Measurements from ENCODE around the gene KRT4. TPM values are rescaled to one million over a fixed set of nuclear protein-coding genes. Genes with fewer than 3 reads are reported as not detected.

The KRT4 gene
- total RNA-seq, 1 donor from 2014 or later, result 1,276 TPM

DNA sequence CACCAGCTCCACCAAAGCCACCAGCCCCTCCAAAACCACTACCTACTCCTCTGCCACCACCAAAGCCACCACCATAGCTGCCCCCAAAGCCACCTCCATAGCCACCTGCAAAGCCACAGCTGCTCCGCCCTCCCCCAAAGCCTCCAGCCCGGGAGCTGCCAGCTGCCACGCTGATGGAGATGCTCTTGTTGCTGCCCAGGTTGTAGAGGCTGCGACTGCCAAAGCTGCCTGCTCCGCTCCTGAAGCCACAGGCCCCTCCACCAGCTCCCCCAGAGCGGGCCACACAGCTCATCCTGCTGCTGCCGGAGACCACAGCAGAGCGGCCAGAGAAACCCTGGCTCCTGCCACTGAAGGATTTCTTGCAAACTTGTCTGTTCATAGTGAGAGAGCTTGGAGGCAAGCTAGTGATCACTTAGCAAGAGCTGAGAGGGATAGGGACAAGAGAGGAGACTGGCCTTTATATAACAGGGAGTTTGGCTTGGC lies 37.0 kb downstream of the KRT4 start, which contains the start of gene KRT76:
Gene KRT76, minus strand, starts transcription at position 433 of the 483 bp plus-strand sequence. Its CDS starts 54 bp downstream, at position 379.
- DNase-seq (ENCODE audit: extremely low spot score, unreplicated experiment), result no peak
- TF ChIP-seq, protein P1, sequence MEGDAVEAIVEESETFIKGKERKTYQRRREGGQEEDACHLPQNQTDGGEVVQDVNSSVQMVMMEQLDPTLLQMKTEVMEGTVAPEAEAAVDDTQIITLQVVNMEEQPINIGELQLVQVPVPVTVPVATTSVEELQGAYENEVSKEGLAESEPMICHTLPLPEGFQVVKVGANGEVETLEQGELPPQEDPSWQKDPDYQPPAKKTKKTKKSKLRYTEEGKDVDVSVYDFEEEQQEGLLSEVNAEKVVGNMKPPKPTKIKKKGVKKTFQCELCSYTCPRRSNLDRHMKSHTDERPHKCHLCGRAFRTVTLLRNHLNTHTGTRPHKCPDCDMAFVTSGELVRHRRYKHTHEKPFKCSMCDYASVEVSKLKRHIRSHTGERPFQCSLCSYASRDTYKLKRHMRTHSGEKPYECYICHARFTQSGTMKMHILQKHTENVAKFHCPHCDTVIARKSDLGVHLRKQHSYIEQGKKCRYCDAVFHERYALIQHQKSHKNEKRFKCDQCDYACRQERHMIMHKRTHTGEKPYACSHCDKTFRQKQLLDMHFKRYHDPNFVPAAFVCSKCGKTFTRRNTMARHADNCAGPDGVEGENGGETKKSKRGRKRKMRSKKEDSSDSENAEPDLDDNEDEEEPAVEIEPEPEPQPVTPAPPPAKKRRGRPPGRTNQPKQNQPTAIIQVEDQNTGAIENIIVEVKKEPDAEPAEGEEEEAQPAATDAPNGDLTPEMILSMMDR (conservative IDR thresholded peaks at IDR 0.05), result no peak
- no peaks in the 10 kb centered on the region for H3K36me3 Mint-ChIP-seq
- no peaks in the 10 kb centered on the region for H3K4me1 Mint-ChIP-seq (ENCODE audit: unreplicated experiment)
- H3K9me3 Mint-ChIP-seq, result no peaks in the 10 kb centered on the region
- H3K4me3 Mint-ChIP-seq, result no peak within 1 kb of the TSS
- peaks cover 59% of the 10 kb centered on the region for H3K27me3 Mint-ChIP-seq
- H3K27ac Mint-ChIP-seq, result no peak within 1 kb of the TSS

DNA sequence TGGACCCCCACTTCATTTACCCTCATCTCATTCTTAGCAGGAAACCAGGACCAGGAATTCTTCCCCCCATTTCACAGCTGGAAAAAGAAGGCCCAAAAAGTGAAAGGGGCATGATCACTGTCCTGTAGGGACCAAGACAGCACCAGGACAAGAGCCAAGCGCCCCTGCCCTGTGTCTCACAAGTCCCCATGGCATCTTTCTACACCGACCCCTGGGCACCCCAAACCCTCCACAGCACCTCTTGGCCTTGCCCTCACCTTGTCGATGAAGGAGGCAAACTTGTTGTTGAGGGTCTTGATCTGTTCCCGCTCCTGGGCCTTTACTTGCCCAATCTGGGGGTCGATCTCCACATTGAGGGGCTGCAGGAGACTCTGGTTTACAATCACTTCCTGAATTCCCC lies 37.5 kb downstream of the KRT4 start:
- H3K4me3 Mint-ChIP-seq, result no peak overlapping the region
- no peaks in the 10 kb centered on the region for H3K36me3 Mint-ChIP-seq
- H3K27me3 Mint-ChIP-seq, result peaks cover 58% of the 10 kb centered on the region
- TF ChIP-seq, protein P1 (conservative IDR thresholded peaks at IDR 0.05), result no peak
- no peaks in the 10 kb centered on the region for H3K9me3 Mint-ChIP-seq
- H3K27ac Mint-ChIP-seq, result no peak overlapping the region
- H3K4me1 Mint-ChIP-seq (ENCODE audit: unreplicated experiment), result no peaks in the 10 kb centered on the region
- no peak for DNase-seq (ENCODE audit: extremely low spot score, unreplicated experiment)

DNA sequence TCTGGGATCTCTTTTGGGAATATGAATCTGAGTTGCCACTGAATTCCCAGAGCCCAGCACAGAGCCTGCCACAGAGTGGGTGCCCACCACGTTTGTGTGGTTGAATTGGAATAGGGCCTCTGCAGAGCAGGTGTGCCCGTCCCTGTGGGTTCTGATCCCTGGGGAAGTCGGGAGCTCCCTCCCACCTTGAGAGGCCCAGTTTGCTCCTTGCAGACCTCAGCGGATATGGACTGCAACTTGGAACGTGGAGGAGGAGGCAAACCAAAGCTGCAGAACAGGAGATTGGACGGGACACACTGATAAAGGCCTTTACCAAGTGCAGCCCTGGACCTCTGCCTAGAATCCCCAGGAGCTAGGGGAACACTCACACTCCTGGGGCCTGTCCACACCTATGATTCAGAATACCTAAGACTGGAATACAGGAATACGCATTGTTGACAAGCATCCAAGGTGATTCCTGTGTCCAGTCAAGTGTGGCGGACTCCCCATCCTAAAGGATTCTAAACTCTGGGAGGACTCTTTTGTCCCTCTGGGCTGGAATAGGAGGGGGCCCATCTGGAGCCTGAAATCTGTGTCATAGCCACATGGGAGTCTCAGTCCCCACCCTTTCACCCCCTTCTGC lies 39.2 kb downstream of the KRT4 start:
- H3K9me3 Mint-ChIP-seq, result no peaks in the 10 kb centered on the region
- no peaks in the 10 kb centered on the region for H3K4me1 Mint-ChIP-seq (ENCODE audit: unreplicated experiment)
- no peak overlapping the region for H3K27ac Mint-ChIP-seq
- peaks cover 58% of the 10 kb centered on the region for H3K27me3 Mint-ChIP-seq
- no peak for DNase-seq (ENCODE audit: extremely low spot score, unreplicated experiment)
- H3K36me3 Mint-ChIP-seq, result no peaks in the 10 kb centered on the region
- no peak overlapping the region for H3K4me3 Mint-ChIP-seq
- TF ChIP-seq, protein P1 (conservative IDR thresholded peaks at IDR 0.05), result no peak

DNA sequence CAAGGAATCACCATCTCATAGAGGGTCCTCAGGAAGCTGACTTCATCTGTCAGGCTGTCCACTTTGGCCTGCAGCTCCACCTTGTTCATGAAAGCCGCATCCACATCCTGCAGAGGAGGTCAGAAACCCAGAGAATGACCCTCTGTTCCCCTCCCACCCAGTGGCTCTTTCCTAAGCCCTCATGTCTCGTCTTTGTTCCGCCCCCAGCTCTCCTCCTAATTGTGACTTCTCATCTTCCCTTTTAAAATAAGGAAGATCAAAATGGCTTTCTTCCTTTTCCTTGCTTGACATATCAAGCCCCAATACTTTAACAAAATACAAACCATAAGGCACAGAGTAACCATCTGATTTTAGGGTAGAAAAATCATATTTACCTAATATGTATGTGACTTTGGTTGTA lies 41.1 kb downstream of the KRT4 start:
- no peak overlapping the region for H3K27ac Mint-ChIP-seq
- H3K27me3 Mint-ChIP-seq, result peaks cover 43% of the 10 kb centered on the region
- H3K4me3 Mint-ChIP-seq, result no peak overlapping the region
- no peaks in the 10 kb centered on the region for H3K9me3 Mint-ChIP-seq
- DNase-seq (ENCODE audit: extremely low spot score, unreplicated experiment), result no peak
- H3K36me3 Mint-ChIP-seq, result no peaks in the 10 kb centered on the region
- H3K4me1 Mint-ChIP-seq (ENCODE audit: unreplicated experiment), result no peaks in the 10 kb centered on the region
- TF ChIP-seq, protein P1 (conservative IDR thresholded peaks at IDR 0.05), result no peak

DNA sequence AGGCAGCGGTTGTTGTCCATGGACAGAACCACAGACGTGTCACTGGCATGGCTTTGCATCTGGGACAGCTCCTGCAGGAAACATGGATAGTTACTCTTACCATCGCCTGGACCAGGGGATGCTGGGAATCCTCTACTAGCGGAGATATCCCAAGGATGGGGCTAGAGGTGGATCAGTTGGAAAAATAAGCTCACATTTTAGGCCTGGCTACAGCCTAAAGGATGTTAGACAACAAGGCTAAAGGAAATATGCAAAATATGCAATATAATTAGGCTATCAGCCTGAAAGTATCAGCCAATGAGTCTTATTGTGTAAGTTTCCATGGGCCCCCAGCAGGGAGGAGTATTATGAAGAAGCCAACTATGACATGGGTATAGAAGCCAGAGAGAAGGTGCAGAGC lies 41.7 kb downstream of the KRT4 start:
- Mint-ChIP-seq H3K27ac (no peak overlapping the region), H3K36me3 (no peaks in the 10 kb centered on the region), H3K4me3 (no peak overlapping the region), H3K4me1 (ENCODE audit: unreplicated experiment) (no peaks in the 10 kb centered on the region), H3K27me3 (peaks cover 40% of the 10 kb centered on the region), H3K9me3 (no peaks in the 10 kb centered on the region)
- TF ChIP-seq, protein P1 (conservative IDR thresholded peaks at IDR 0.05), result no peak
- no peak for DNase-seq (ENCODE audit: extremely low spot score, unreplicated experiment)
